GM23338 (cell line): Measurements from ENCODE around the gene NFE2L3. TPM values are rescaled to one million over a fixed set of nuclear protein-coding genes. Genes with fewer than 3 reads are reported as not detected.

ENCODE experiments used
- ATAC-seq: fragments of 200-7000 bp; cut with Tn5 transposase; 3 replicates; pipeline ENCODE4 v1.9.1; 2020
- DNase-seq: peaks from one replicate; pipeline ENCODE4 v3.0.0-alpha.2; 2015; ENCODE audit warnings: low spot score
- H2AFZ ChIP-seq: fragments of 200-600 bp; sonication (generic); 2 replicates; pipeline ENCODE4 v1.8.0; 2016; ENCODE audit warnings: antibody characterized with exemption, mild to moderate bottlenecking, moderate library complexity
- H3F3A ChIP-seq: fragments of 200-600 bp; sonication (generic); replicated peaks from 2 replicates; pipeline ENCODE4 v1.8.0; 2017; ENCODE audit warnings: antibody characterized with exemption, mixed run types, low read depth
- H3K27ac ChIP-seq: fragments of 200-600 bp; sonication (generic); 2 replicates; pipeline ENCODE4 v1.6.1; 2016; ENCODE audit warnings: low read depth
- H3K27me3 ChIP-seq: fragments of 200-600 bp; sonication (generic); 2 replicates; pipeline ENCODE4 v1.8.0; 2016; ENCODE audit warnings: mild to moderate bottlenecking, mixed run types, moderate library complexity; ENCODE audit not compliant: insufficient read depth
- H3K36me3 ChIP-seq: fragments of 200-600 bp; sonication (generic); 2 replicates; pipeline ENCODE4 v1.8.0; 2016; ENCODE audit warnings: mild to moderate bottlenecking; ENCODE audit not compliant: insufficient read depth
- H3K4me1 ChIP-seq: fragments of 200-600 bp; sonication (generic); 2 replicates; pipeline ENCODE4 v1.8.0; 2016; ENCODE audit warnings: mild to moderate bottlenecking, moderate library complexity; ENCODE audit not compliant: insufficient read depth
- H3K4me2 ChIP-seq: fragments of 200-600 bp; sonication (generic); 2 replicates; pipeline ENCODE4 v1.7.1; 2017; ENCODE audit warnings: mixed run types
- H3K4me3 ChIP-seq: fragments of 200-600 bp; sonication (generic); 2 replicates; pipeline ENCODE4 v1.6.1; 2016; ENCODE audit warnings: mixed run types
- H3K79me2 ChIP-seq: fragments of 200-600 bp; sonication (generic); replicated peaks from 2 replicates; pipeline ENCODE4 v1.8.0; 2017; ENCODE audit warnings: mild to moderate bottlenecking; ENCODE audit not compliant: insufficient read depth
- H3K9me2 ChIP-seq: fragments of 200-600 bp; sonication (generic); 2 replicates; pipeline ENCODE4 v1.8.0; 2017; ENCODE audit not compliant: insufficient read depth
- H4K20me1 ChIP-seq: fragments of 200-600 bp; sonication (generic); replicated peaks from 2 replicates; pipeline ENCODE4 v1.8.0; 2017; ENCODE audit warnings: mild to moderate bottlenecking; ENCODE audit not compliant: insufficient read depth
- H3K27ac Mint-ChIP-seq: 2 replicates; pipeline ENCODE4 v1.8.0; 2020; ENCODE audit warnings: inconsistent platforms, mild to moderate bottlenecking, moderate library complexity, mixed read lengths
- H3K27me3 Mint-ChIP-seq: 3 replicates; pipeline ENCODE4 v1.8.0; 2022; ENCODE audit warnings: low read depth, mild to moderate bottlenecking, moderate library complexity, mixed read lengths, inconsistent platforms; ENCODE audit not compliant: insufficient read depth, poor library complexity
- H3K36me3 Mint-ChIP-seq: 3 replicates; pipeline ENCODE4 v1.8.0; 2021; ENCODE audit warnings: low read depth, mild to moderate bottlenecking, inconsistent platforms, moderate library complexity, mixed read lengths
- H3K4me1 Mint-ChIP-seq: 3 replicates; pipeline ENCODE4 v1.8.0; 2020; ENCODE audit warnings: mild to moderate bottlenecking, inconsistent platforms, mixed read lengths
- H3K4me3 Mint-ChIP-seq: 3 replicates; pipeline ENCODE4 v1.8.0; 2021; ENCODE audit warnings: moderate library complexity, mild to moderate bottlenecking, inconsistent platforms, mixed read lengths
- H3K9me3 Mint-ChIP-seq: 3 replicates; pipeline ENCODE4 v1.8.0; 2020; ENCODE audit warnings: moderate library complexity, mild to moderate bottlenecking, inconsistent platforms, mixed read lengths
- CREB1 ChIP-seq: fragments of 250-450 bp; sonication (Bioruptor Pico); IDR thresholded peaks from 2 replicates; pipeline ENCODE4 v1.5.0; 2020; ENCODE audit warnings: low read depth, mild to moderate bottlenecking, moderate library complexity
- CTCF ChIP-seq, 2 experiments: fragments of 200-600 bp in 1 of 2; sonication (generic) in 1 of 2; conservative IDR thresholded peaks; 2 replicates each; pipeline versions ENCODE4 v1.5.1 to v1.6.1; 2016 to 2017; ENCODE audit warnings: antibody characterized with exemption in 2 of 2, low read depth in 2 of 2, mild to moderate bottlenecking in 2 of 2, moderate library complexity in 1 of 2
- ETS1 ChIP-seq: IDR thresholded peaks from 2 replicates; pipeline ENCODE4 v1.6.1; 2016; ENCODE audit warnings: antibody characterized with exemption
- EZH2 ChIP-seq: fragments of 200-600 bp; sonication (generic); IDR thresholded peaks from one replicate; pipeline ENCODE4 v1.8.0; 2017; ENCODE audit warnings: antibody characterized with exemption, mild to moderate bottlenecking, low read depth; ENCODE audit not compliant: unreplicated experiment
- EZH2phosphoT487 ChIP-seq: fragments of 200-600 bp; sonication (generic); IDR thresholded peaks from one replicate; pipeline ENCODE4 v1.8.1; 2018; ENCODE audit warnings: antibody characterized with exemption; ENCODE audit not compliant: unreplicated experiment
- JUNB ChIP-seq: IDR thresholded peaks from one replicate; pipeline ENCODE4 v1.6.1; 2016; ENCODE audit warnings: antibody characterized with exemption; ENCODE audit not compliant: unreplicated experiment
- POLR2AphosphoS5 ChIP-seq: IDR thresholded peaks from 2 replicates; pipeline ENCODE4 v1.6.1; 2016; ENCODE audit warnings: antibody characterized with exemption, low read depth
- STAT1 ChIP-seq: IDR thresholded peaks from one replicate; pipeline ENCODE4 v1.6.1; 2016; ENCODE audit warnings: antibody characterized with exemption; ENCODE audit not compliant: unreplicated experiment
- ZNF114 ChIP-seq: fragments of 250-450 bp; sonication (Bioruptor Pico); IDR thresholded peaks from 2 replicates; pipeline ENCODE4 v1.5.0; 2020; ENCODE audit warnings: mild to moderate bottlenecking, moderate library complexity
- ZNF331 ChIP-seq: fragments of 250-450 bp; sonication (Bioruptor Pico); IDR thresholded peaks from 2 replicates; pipeline ENCODE4 v1.5.0; 2020; ENCODE audit warnings: low read depth, mild to moderate bottlenecking, moderate library complexity
- ZNF462 ChIP-seq: fragments of 250-450 bp; sonication (Bioruptor Pico); IDR thresholded peaks from 2 replicates; pipeline ENCODE4 v1.5.0; 2020; ENCODE audit warnings: mild to moderate bottlenecking, moderate library complexity
- polyA plus RNA-seq: library from polyadenylated mRNA; unstranded; fragments of >200 nt; fragmentation: Nextera tagmentation; extraction: Ambion mirVana; gene quantifications from 2 replicates; pipeline ENCODE4 v1.2.1, GENCODE V29; 2016
- total RNA-seq: library from RNA; depleted of rRNA; stranded (reverse); fragments of >200 nt; shearing (Covaris generic); gene quantifications from 2 replicates; pipeline ENCODE4 v1.2.3, GENCODE V29; 2014

Gene NFE2L3
- total and polyA plus RNA-seq, 2 experiments from 2014 or later, result 62.0 to 142 TPM

GRCh38 chr7:26105236-26105635 lies 46.8 kb upstream of the NFE2L3 start:
- H3K4me3 ChIP-seq, result no peak overlapping the region
- peaks cover 29% of the 10 kb centered on the region for H3K4me1 Mint-ChIP-seq
- H3K9me2 ChIP-seq, result no peaks in the 10 kb centered on the region
- no peak overlapping the region for H3K27ac ChIP-seq
- ATAC-seq (no peak), DNase-seq (no peak)
- no peaks in the 10 kb centered on the region for H3F3A ChIP-seq
- no peaks in the 10 kb centered on the region for H3K27me3 ChIP-seq
- TF ChIP-seq ZNF114 (CRISPR knock-in tag) (no peak), JUNB (no peak), EZH2phosphoT487 (no peak), POLR2AphosphoS5 (no peak), CTCF (conservative IDR thresholded peaks at IDR 0.05; ENCODE audit: low read depth in 2 of 2) (no peak), EZH2 (no peak), ZNF331 (no peak), CREB1 (no peak), STAT1 (no peak), ETS1 (no peak), ZNF462 (CRISPR knock-in tag) (no peak)
- H3K9me3 Mint-ChIP-seq, result no peaks in the 10 kb centered on the region; the same call in 2 of the 3 replicates
- no peak overlapping the region for H3K4me2 ChIP-seq
- no peak overlapping the region for H3K4me3 Mint-ChIP-seq
- H2AFZ ChIP-seq, result no peak overlapping the region; the same call in 1 of the 2 replicates
- no peaks in the 10 kb centered on the region for H3K36me3 ChIP-seq
- H3K36me3 Mint-ChIP-seq, result no peaks in the 10 kb centered on the region
- H4K20me1 ChIP-seq, result no peaks in the 10 kb centered on the region
- H3K4me1 ChIP-seq, result peaks cover 24% of the 10 kb centered on the region
- H3K27ac Mint-ChIP-seq, result no peak overlapping the region
- H3K27me3 Mint-ChIP-seq, result peaks cover 4% of the 10 kb centered on the region
- no peaks in the 10 kb centered on the region for H3K79me2 ChIP-seq
